ENCODE results near the gene BUB3.

- TF ChIP-seq CTCF (IDR thresholded peaks at IDR 0.05) = peak; percentile 75 to 94 (median 84)
- TF ChIP-seq POLR2A (IDR thresholded peaks at IDR 0.05) = no peak
Measured at GRCh38 chr10:123132576-123133477, 21.4 kb upstream of the BUB3 start.

All from thyroid gland (tissue), 4 donors.